IMR-90 (cell line): Measurements from ENCODE around the gene LUZP2. TPM values are rescaled to one million over a fixed set of nuclear protein-coding genes. Genes with fewer than 3 reads are reported as not detected.

ENCODE experiments used
- ATAC-seq: fragments of 200-7000 bp; cut with Tn5 transposase; 2 replicates; pipeline ENCODE4 v1.9.1; 2020; ENCODE audit warnings: low read depth, mild to moderate bottlenecking, moderate library complexity
- BruUV-seq: library from RNA; stranded (reverse); fragments of 400-500 nt; replicated peaks from 2 replicates; lab custom pipeline; 2021; lab: Mats Ljungman, UMichigan
- CTCF ChIA-PET: fragments of 300-600 bp; formaldehyde crosslinking; extraction: SDS; loops from one replicate; lab custom pipeline; 2021; ENCODE audit warnings: antibody characterized with exemption; lab: Yijun Ruan, JAX
- POLR2A ChIA-PET: fragments of 300-600 bp; sonication (Branson Sonifier 250); formaldehyde crosslinking; loops from one replicate; lab custom pipeline; 2022; ENCODE audit warnings: antibody characterized with exemption; ENCODE audit not compliant: unreplicated experiment; lab: Charles Lee
- DNase-seq: peaks from one replicate; pipeline ENCODE4 v3.0.0; 2013
- H2AFZ ChIP-seq: replicated peaks from 2 replicates; pipeline ENCODE3; 2013; ENCODE audit warnings: low read length, mild to moderate bottlenecking; ENCODE audit not compliant: poor library complexity
- H2AK5ac ChIP-seq: 2 replicates; pipeline ENCODE4 v1.6.1; 2013; ENCODE audit warnings: low read depth, low read length, inconsistent platforms
- H2AK9ac ChIP-seq: replicated peaks from 2 replicates; pipeline ENCODE3; 2013; ENCODE audit warnings: mild to moderate bottlenecking, low read depth, low read length, moderate library complexity; ENCODE audit not compliant: poor library complexity
- H2BK120ac ChIP-seq: 2 replicates; pipeline ENCODE4 v1.6.1; 2013; ENCODE audit warnings: low read depth, low read length, inconsistent platforms
- H2BK15ac ChIP-seq: 3 replicates; pipeline ENCODE4 v1.6.1; 2013; ENCODE audit warnings: low read depth, low read length, inconsistent platforms
- H2BK20ac ChIP-seq: 2 replicates; pipeline ENCODE4 v1.6.1; 2013; ENCODE audit warnings: low read depth, mild to moderate bottlenecking, inconsistent platforms, low read length, moderate library complexity
- H2BK5ac ChIP-seq: 2 replicates; pipeline ENCODE4 v1.6.1; 2013; ENCODE audit warnings: mild to moderate bottlenecking, low read depth, low read length, inconsistent platforms; ENCODE audit not compliant: poor library complexity, severe bottlenecking
- H3K14ac ChIP-seq: replicated peaks from 2 replicates; pipeline ENCODE4 v1.6.1; 2013; ENCODE audit warnings: low read depth, low read length, inconsistent platforms
- H3K18ac ChIP-seq: 2 replicates; pipeline ENCODE4 v1.6.1; 2013; ENCODE audit warnings: low read depth, low read length, control low read depth
- H3K23ac ChIP-seq: 2 replicates; pipeline ENCODE4 v1.6.1; 2013; ENCODE audit warnings: low read depth, low read length, inconsistent platforms
- H3K27ac ChIP-seq: 2 replicates; pipeline ENCODE4 v1.5.1; 2013; ENCODE audit warnings: mild to moderate bottlenecking, control low read depth, low read length; ENCODE audit not compliant: insufficient read depth
- H3K27me3 ChIP-seq: 2 replicates; pipeline ENCODE4 v1.6.1; 2013; ENCODE audit warnings: low read length; ENCODE audit not compliant: control insufficient read depth, insufficient read depth
- H3K36me3 ChIP-seq: 2 replicates; pipeline ENCODE4 v1.6.1; 2013; ENCODE audit warnings: low read length, mixed read lengths; ENCODE audit not compliant: control insufficient read depth, insufficient read depth
- H3K4ac ChIP-seq: 2 replicates; pipeline ENCODE4 v1.6.1; 2013; ENCODE audit warnings: low read depth, low read length, inconsistent platforms
- H3K4me1 ChIP-seq: 2 replicates; pipeline ENCODE4 v1.6.1; 2013; ENCODE audit warnings: low read length, mixed read lengths; ENCODE audit not compliant: control insufficient read depth, insufficient read depth
- H3K4me2 ChIP-seq: 2 replicates; pipeline ENCODE4 v1.6.1; 2013; ENCODE audit warnings: low read depth, mild to moderate bottlenecking, control low read depth, low read length, moderate library complexity
- H3K4me3 ChIP-seq: 2 replicates; pipeline ENCODE4 v1.5.1; 2013; ENCODE audit warnings: low read depth, mild to moderate bottlenecking, control low read depth, low read length, moderate library complexity; ENCODE audit not compliant: insufficient read depth
- H3K56ac ChIP-seq: 2 replicates; pipeline ENCODE4 v1.6.1; 2013; ENCODE audit warnings: low read length, inconsistent platforms; ENCODE audit not compliant: insufficient read depth; ENCODE audit errors: extremely low read depth
- H3K79me1 ChIP-seq, 2 experiments: 2 replicates each; pipeline ENCODE4 v1.6.1; 2013; ENCODE audit warnings: low read length in 2 of 2, inconsistent platforms in 1 of 2, low read depth in 1 of 2
- H3K9ac ChIP-seq: 2 replicates; pipeline ENCODE4 v1.6.1; 2013; ENCODE audit warnings: low read depth, low read length, control low read depth
- H3K9me1 ChIP-seq: 2 replicates; pipeline ENCODE4 v1.6.1; 2013; ENCODE audit warnings: low read length, inconsistent platforms; ENCODE audit not compliant: insufficient read depth
- H3K9me3 ChIP-seq: 2 replicates; pipeline ENCODE4 v1.6.1; 2013; ENCODE audit warnings: low read length; ENCODE audit not compliant: control insufficient read depth, insufficient read depth
- H4K20me1 ChIP-seq: 2 replicates; pipeline ENCODE4 v1.6.1; 2013; ENCODE audit warnings: low read length, inconsistent platforms; ENCODE audit not compliant: insufficient read depth
- H4K5ac ChIP-seq: 2 replicates; pipeline ENCODE4 v1.6.1; 2013; ENCODE audit warnings: mild to moderate bottlenecking, low read depth, low read length, control low read depth
- H4K8ac ChIP-seq, 2 experiments: 2 replicates each; pipeline ENCODE4 v1.6.1; 2013; ENCODE audit warnings: low read depth in 2 of 2, low read length in 2 of 2, control low read depth in 1 of 2, inconsistent platforms in 1 of 2
- H4K91ac ChIP-seq: 2 replicates; pipeline ENCODE4 v1.6.1; 2013; ENCODE audit warnings: low read depth, low read length, inconsistent platforms; ENCODE audit not compliant: insufficient read depth
- BHLHE40 ChIP-seq: fragments of 150-350 bp; IDR thresholded peaks from 2 replicates; pipeline ENCODE4 v1.6.1; 2016; ENCODE audit warnings: mild to moderate bottlenecking, low read depth, low read length
- CEBPB ChIP-seq: IDR thresholded peaks from 2 replicates; pipeline ENCODE4 v1.6.1; 2012; ENCODE audit warnings: low read depth, low read length, improper control_type of control experiment
- CHD1 ChIP-seq: IDR thresholded peaks from 2 replicates; pipeline ENCODE4 v1.6.1; 2012; ENCODE audit warnings: low read depth, low read length, improper control_type of control experiment
- FOS ChIP-seq: fragments of 150-350 bp; IDR thresholded peaks from 2 replicates; pipeline ENCODE4 v1.6.1; 2016; ENCODE audit warnings: low read depth, low read length
- MXI1 ChIP-seq: IDR thresholded peaks from 2 replicates; pipeline ENCODE4 v1.6.1; 2012; ENCODE audit warnings: low read depth, mild to moderate bottlenecking, low read length, moderate library complexity, borderline replicate concordance
- POLR2A ChIP-seq: IDR thresholded peaks from 2 replicates; pipeline ENCODE4 v1.6.1; 2012; ENCODE audit warnings: mild to moderate bottlenecking, low read depth, low read length
- RFX5 ChIP-seq: IDR thresholded peaks from 2 replicates; pipeline ENCODE4 v1.8.0; 2012; ENCODE audit warnings: low read depth, mild to moderate bottlenecking, low read length, moderate library complexity
- SMC3 ChIP-seq: fragments of 150-350 bp; IDR thresholded peaks from 2 replicates; pipeline ENCODE4 v1.6.1; 2016; ENCODE audit warnings: low read depth, mild to moderate bottlenecking, antibody characterized with exemption, low read length, moderate library complexity
- USF2 ChIP-seq: fragments of 150-350 bp; IDR thresholded peaks from 2 replicates; pipeline ENCODE4 v1.6.1; 2017; ENCODE audit warnings: mild to moderate bottlenecking, antibody characterized with exemption, low read length, low read depth
- WGBS, 2 experiments: methylation state at CpG; one replicate each; pipeline versions ENCODE4 v1.1.5 to v1.1.7; 2013; ENCODE audit warnings: missing lambda C conversion rate in 2 of 2; ENCODE audit not compliant: insufficient read length in 1 of 2; ENCODE audit errors: extremely low coverage in 2 of 2; 5-methylcytosine and 5-hydroxymethylcytosine counted together
- dilution Hi-C: fragments of 300-500 bp; cut with HindIII; formaldehyde crosslinking; loops from one replicate; pipeline ENCODE4 v1.14.3; 2018; ENCODE audit warnings: low sequenced_read_pairs; ENCODE audit not compliant: unreplicated experiment
- in situ Hi-C: fragments of 300-500 bp; cut with MboI; formaldehyde crosslinking; loops from 3 replicates; pipeline ENCODE4 v1.14.3; 2019; ENCODE audit warnings: low sequenced_read_pairs, inconsistent platforms, mixed read lengths
- intact Hi-C: fragments of 100-400 bp; cut with micrococcal nuclease; formaldehyde crosslinking; loops from 2 replicates; pipeline ENCODE4 v1.10.0; 2022
- polyA plus RNA-seq, 3 experiments: library from polyadenylated mRNA; depleted of rRNA; stranded (reverse); fragments of >200 nt; gene quantifications; 2 replicates each; pipeline ENCODE4 v1.2.3, GENCODE V29; 2012; ENCODE audit warnings: low replicate concordance in 1 of 3
- total RNA-seq: library from RNA; depleted of rRNA; stranded (reverse); fragments of >200 nt; gene quantifications from 2 replicates; pipeline ENCODE4 v1.2.3, GENCODE V29; 2012
- TF ChIP-seq, protein P1 (sequence below): fragments of 150-350 bp; IDR thresholded peaks from 2 replicates; pipeline ENCODE4 v1.6.1; 2016; ENCODE audit warnings: low read depth, mild to moderate bottlenecking, low read length, moderate library complexity, borderline replicate concordance
- TF ChIP-seq, protein P2 (sequence below): conservative IDR thresholded peaks from 2 replicates; pipeline ENCODE4 v1.5.1; 2012; ENCODE audit warnings: mild to moderate bottlenecking, low read depth, low read length, improper control_type of control experiment

The LUZP2 gene
- total and polyA plus RNA-seq, 2 of the 4 experiments (the other 2 are of a cell fraction), result 0.89 to 2.0 TPM

DNA sequence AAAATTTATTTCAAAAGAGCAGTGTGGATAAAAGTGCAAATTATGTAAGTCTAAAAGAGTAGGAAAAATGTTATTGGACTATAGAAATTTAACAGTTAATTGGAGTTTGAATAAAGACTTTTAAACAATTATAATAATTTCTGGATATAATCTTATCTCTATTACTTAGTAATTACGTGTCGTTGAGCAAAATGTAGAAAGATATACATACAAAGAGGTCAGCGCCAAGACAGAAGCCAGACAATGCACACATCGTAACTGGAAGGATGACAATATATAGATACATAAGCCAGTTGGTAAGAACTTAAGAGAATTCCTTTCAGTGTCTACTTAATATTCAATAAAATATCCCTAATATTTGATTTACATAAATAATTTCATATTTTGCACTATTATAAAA is 157.0 kb downstream of the LUZP2 start:
- Histone ChIP-seq H3K4ac (no peak overlapping the region), H4K8ac (no peak overlapping the region), H2BK20ac (no peak overlapping the region), H2AFZ (no peak overlapping the region), H3K79me1 (no peaks in the 10 kb centered on the region), H3K27ac (no peak overlapping the region), H2BK5ac (no peak overlapping the region), H3K14ac (no peak overlapping the region), H2BK15ac (no peak overlapping the region), H4K5ac (no peak overlapping the region), H3K56ac (no peak overlapping the region), H4K91ac (no peak overlapping the region), H2BK120ac (no peak overlapping the region), H3K23ac (no peak overlapping the region), H3K9me3 (no peaks in the 10 kb centered on the region), H3K4me3 (no peak overlapping the region), H3K4me2 (no peak overlapping the region), H3K4me1 (no peaks in the 10 kb centered on the region), H4K20me1 (no peaks in the 10 kb centered on the region), H3K9me1 (no peaks in the 10 kb centered on the region), H3K36me3 (no peaks in the 10 kb centered on the region), H2AK5ac (no peak overlapping the region), H3K27me3 (no peaks in the 10 kb centered on the region), H3K18ac (no peak overlapping the region), H3K9ac (no peak overlapping the region), H2AK9ac (no peak overlapping the region)
- DNase-seq, result no peak
- WGBS, 2 experiments, result no CpG with 5 or more reads among the region's 4 CpGs
- dilution Hi-C loops, result no loop called here
- in situ Hi-C loops, result no loop called here
- no peak for ATAC-seq
- CTCF ChIA-PET, result no interaction called here
- intact Hi-C loops, result no loop called here
- TF ChIP-seq FOS, result no peak
- no peak for TF ChIP-seq POLR2A
- no peak for TF ChIP-seq RFX5
- TF ChIP-seq, protein P1, sequence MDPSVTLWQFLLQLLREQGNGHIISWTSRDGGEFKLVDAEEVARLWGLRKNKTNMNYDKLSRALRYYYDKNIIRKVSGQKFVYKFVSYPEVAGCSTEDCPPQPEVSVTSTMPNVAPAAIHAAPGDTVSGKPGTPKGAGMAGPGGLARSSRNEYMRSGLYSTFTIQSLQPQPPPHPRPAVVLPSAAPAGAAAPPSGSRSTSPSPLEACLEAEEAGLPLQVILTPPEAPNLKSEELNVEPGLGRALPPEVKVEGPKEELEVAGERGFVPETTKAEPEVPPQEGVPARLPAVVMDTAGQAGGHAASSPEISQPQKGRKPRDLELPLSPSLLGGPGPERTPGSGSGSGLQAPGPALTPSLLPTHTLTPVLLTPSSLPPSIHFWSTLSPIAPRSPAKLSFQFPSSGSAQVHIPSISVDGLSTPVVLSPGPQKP, result no peak
- no peak for TF ChIP-seq BHLHE40
- TF ChIP-seq USF2, result no peak
- TF ChIP-seq CEBPB, result no peak
- no peak for TF ChIP-seq SMC3
- no peak for TF ChIP-seq MXI1
- no peak for TF ChIP-seq CHD1
- TF ChIP-seq, protein P2, sequence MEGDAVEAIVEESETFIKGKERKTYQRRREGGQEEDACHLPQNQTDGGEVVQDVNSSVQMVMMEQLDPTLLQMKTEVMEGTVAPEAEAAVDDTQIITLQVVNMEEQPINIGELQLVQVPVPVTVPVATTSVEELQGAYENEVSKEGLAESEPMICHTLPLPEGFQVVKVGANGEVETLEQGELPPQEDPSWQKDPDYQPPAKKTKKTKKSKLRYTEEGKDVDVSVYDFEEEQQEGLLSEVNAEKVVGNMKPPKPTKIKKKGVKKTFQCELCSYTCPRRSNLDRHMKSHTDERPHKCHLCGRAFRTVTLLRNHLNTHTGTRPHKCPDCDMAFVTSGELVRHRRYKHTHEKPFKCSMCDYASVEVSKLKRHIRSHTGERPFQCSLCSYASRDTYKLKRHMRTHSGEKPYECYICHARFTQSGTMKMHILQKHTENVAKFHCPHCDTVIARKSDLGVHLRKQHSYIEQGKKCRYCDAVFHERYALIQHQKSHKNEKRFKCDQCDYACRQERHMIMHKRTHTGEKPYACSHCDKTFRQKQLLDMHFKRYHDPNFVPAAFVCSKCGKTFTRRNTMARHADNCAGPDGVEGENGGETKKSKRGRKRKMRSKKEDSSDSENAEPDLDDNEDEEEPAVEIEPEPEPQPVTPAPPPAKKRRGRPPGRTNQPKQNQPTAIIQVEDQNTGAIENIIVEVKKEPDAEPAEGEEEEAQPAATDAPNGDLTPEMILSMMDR, result no peak
- POLR2A ChIA-PET, result no interaction called here
- no TSS peak for BruUV-seq
